WTC11 (cell line): ENCODE data around the gene RYR3.

Experiments
- ATF1 ChIP-seq: sonication (generic); formaldehyde crosslinking; IDR thresholded peaks from 2 replicates; pipeline ENCODE4 v1.8.1; 2023; ENCODE audit warnings: mild to moderate bottlenecking, moderate library complexity, missing genetic modification reagents
- EMX1 ChIP-seq: fragments of 250-450 bp; sonication (Bioruptor Pico); IDR thresholded peaks from 2 replicates; pipeline ENCODE4 v1.8.0; 2021; ENCODE audit warnings: mild to moderate bottlenecking
- FOXP1 ChIP-seq: sonication (generic); formaldehyde crosslinking; IDR thresholded peaks from 2 replicates; pipeline ENCODE4 v1.8.0; 2022; ENCODE audit warnings: missing genetic modification reagents, mild to moderate bottlenecking, moderate library complexity, borderline replicate concordance
- NFYB ChIP-seq: sonication (generic); formaldehyde crosslinking; conservative IDR thresholded peaks from 2 replicates; pipeline ENCODE4 v1.8.0; 2022; ENCODE audit warnings: low read depth, missing genetic modification reagents
- NR2C2 ChIP-seq: sonication (generic); formaldehyde crosslinking; IDR thresholded peaks from 2 replicates; pipeline ENCODE4 v1.8.0; 2022; ENCODE audit warnings: mild to moderate bottlenecking, missing genetic modification reagents
- TP53 ChIP-seq: sonication (generic); formaldehyde crosslinking; IDR thresholded peaks from 2 replicates; pipeline ENCODE4 v1.8.1; 2023; ENCODE audit warnings: mild to moderate bottlenecking, missing genetic modification reagents
- ZNF121 ChIP-seq: sonication (generic); formaldehyde crosslinking; IDR thresholded peaks from 2 replicates; pipeline ENCODE4 v1.8.0; 2023; ENCODE audit warnings: missing genetic modification reagents
- TF ChIP-seq, protein P1 (sequence below): fragments of 200-600 bp; IDR thresholded peaks from 2 replicates; pipeline ENCODE4 v1.8.0; 2022; ENCODE audit warnings: antibody characterized with exemption
- TF ChIP-seq, protein P2 (sequence below): sonication (generic); formaldehyde crosslinking; IDR thresholded peaks from 2 replicates; pipeline ENCODE4 v1.8.0; 2022; ENCODE audit warnings: mild to moderate bottlenecking, missing genetic modification reagents
- TF ChIP-seq, protein P3 (sequence below): sonication (generic); formaldehyde crosslinking; conservative IDR thresholded peaks from 2 replicates; pipeline ENCODE4 v1.8.1; 2022; ENCODE audit warnings: mild to moderate bottlenecking, missing genetic modification reagents
- TF ChIP-seq, protein P4 (sequence below): sonication (generic); formaldehyde crosslinking; IDR thresholded peaks from 2 replicates; pipeline ENCODE4 v1.8.0; 2022; ENCODE audit warnings: mild to moderate bottlenecking, missing genetic modification reagents
- TF ChIP-seq, protein P5 (sequence below): sonication (generic); formaldehyde crosslinking; IDR thresholded peaks from 2 replicates; pipeline ENCODE4 v1.8.1; 2022; ENCODE audit warnings: mild to moderate bottlenecking, missing genetic modification reagents, moderate library complexity, borderline replicate concordance

DNA sequence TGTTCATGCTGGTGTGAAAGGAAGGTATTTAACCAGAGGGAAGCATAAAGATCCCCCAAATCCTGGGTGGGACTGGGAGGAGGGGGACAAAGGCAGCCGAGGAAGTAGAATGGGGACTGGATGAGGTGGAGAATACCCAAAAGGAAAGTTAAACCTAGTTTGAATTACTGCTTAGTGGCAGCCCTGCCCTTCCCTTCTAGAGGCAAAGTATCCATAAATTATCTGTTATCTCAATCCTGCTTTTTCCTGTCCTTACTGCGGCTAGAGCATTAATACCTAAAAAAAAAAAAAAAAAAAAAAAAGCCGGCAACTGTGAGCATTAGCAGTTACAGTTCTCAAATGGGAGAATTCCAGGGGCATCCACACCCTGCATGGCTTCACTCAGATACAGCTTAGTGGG, 139.0 kb downstream of the RYR3 start:
- TF ChIP-seq NFYB (CRISPR knock-in tag) (no peak), TP53 (no peak), NR2C2 (CRISPR knock-in tag) (no peak), ZNF121 (no peak), FOXP1 (CRISPR knock-in tag) (no peak), EMX1 (CRISPR knock-in tag) (no peak), ATF1 (no peak)
- TF ChIP-seq, protein P1, sequence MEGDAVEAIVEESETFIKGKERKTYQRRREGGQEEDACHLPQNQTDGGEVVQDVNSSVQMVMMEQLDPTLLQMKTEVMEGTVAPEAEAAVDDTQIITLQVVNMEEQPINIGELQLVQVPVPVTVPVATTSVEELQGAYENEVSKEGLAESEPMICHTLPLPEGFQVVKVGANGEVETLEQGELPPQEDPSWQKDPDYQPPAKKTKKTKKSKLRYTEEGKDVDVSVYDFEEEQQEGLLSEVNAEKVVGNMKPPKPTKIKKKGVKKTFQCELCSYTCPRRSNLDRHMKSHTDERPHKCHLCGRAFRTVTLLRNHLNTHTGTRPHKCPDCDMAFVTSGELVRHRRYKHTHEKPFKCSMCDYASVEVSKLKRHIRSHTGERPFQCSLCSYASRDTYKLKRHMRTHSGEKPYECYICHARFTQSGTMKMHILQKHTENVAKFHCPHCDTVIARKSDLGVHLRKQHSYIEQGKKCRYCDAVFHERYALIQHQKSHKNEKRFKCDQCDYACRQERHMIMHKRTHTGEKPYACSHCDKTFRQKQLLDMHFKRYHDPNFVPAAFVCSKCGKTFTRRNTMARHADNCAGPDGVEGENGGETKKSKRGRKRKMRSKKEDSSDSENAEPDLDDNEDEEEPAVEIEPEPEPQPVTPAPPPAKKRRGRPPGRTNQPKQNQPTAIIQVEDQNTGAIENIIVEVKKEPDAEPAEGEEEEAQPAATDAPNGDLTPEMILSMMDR, result no peak
- TF ChIP-seq, protein P2, sequence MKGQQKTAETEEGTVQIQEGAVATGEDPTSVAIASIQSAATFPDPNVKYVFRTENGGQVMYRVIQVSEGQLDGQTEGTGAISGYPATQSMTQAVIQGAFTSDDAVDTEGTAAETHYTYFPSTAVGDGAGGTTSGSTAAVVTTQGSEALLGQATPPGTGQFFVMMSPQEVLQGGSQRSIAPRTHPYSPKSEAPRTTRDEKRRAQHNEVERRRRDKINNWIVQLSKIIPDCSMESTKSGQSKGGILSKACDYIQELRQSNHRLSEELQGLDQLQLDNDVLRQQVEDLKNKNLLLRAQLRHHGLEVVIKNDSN (CRISPR knock-in tag), result no peak
- TF ChIP-seq, protein P3, sequence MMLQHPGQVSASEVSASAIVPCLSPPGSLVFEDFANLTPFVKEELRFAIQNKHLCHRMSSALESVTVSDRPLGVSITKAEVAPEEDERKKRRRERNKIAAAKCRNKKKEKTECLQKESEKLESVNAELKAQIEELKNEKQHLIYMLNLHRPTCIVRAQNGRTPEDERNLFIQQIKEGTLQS (CRISPR knock-in tag), result no peak
- TF ChIP-seq, protein P4, sequence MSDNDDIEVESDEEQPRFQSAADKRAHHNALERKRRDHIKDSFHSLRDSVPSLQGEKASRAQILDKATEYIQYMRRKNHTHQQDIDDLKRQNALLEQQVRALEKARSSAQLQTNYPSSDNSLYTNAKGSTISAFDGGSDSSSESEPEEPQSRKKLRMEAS (CRISPR knock-in tag), result no peak
- TF ChIP-seq, protein P5, sequence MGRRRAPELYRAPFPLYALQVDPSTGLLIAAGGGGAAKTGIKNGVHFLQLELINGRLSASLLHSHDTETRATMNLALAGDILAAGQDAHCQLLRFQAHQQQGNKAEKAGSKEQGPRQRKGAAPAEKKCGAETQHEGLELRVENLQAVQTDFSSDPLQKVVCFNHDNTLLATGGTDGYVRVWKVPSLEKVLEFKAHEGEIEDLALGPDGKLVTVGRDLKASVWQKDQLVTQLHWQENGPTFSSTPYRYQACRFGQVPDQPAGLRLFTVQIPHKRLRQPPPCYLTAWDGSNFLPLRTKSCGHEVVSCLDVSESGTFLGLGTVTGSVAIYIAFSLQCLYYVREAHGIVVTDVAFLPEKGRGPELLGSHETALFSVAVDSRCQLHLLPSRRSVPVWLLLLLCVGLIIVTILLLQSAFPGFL (CRISPR knock-in tag), result no peak
